ENCODE results near the gene SCUBE1.
A peak's percentile ranks its signal among the peaks of the same experiment; 100 is the strongest.

SCUBE1 gene

GRCh38 chr22:43275545-43276317 lies 67.4 kb downstream of the SCUBE1 start:
- no peak for DNase-seq

- no peak for DNase-seq
Measured at GRCh38 chr22:43274595-43275240, 68.5 kb downstream of the SCUBE1 start.

GRCh38 chr22:43273902-43274484 lies 69.2 kb downstream of the SCUBE1 start:
- peak; percentile 53 for DNase-seq

- no peak for DNase-seq
Measured at GRCh38 chr22:43272869-43273318, 70.3 kb downstream of the SCUBE1 start.

GRCh38 chr22:43272301-43272700 lies 70.9 kb downstream of the SCUBE1 start:
- no peak for DNase-seq

- DNase-seq: no peak
Measured at GRCh38 chr22:43270949-43271348, 72.2 kb downstream of the SCUBE1 start.

GRCh38 chr22:43270314-43270908 lies 72.8 kb downstream of the SCUBE1 start:
- DNase-seq: no peak

GRCh38 chr22:43269646-43270045 lies 73.5 kb downstream of the SCUBE1 start:
- no peak for DNase-seq

GRCh38 chr22:43269246-43269645 lies 73.9 kb downstream of the SCUBE1 start:
- no peak for DNase-seq

GRCh38 chr22:43267981-43268660 lies 75.1 kb downstream of the SCUBE1 start:
- no peak for DNase-seq

- DNase-seq: no peak
Measured at GRCh38 chr22:43267332-43267980, 75.7 kb downstream of the SCUBE1 start.

- no peak for DNase-seq
Measured at GRCh38 chr22:43266076-43266475, 77.1 kb downstream of the SCUBE1 start.

GRCh38 chr22:43263645-43264514 lies 79.3 kb downstream of the SCUBE1 start:
- peak; percentile 68 for DNase-seq

GRCh38 chr22:43262990-43263644 lies 80.1 kb downstream of the SCUBE1 start:
- no peak for DNase-seq

GRCh38 chr22:43260331-43261231 lies 82.6 kb downstream of the SCUBE1 start:
- no peak for DNase-seq

GRCh38 chr22:43257961-43258360 lies 85.2 kb downstream of the SCUBE1 start:
- DNase-seq: no peak

- no peak for DNase-seq
Measured at GRCh38 chr22:43257549-43257948, 85.6 kb downstream of the SCUBE1 start.

GRCh38 chr22:43256976-43257545 lies 86.1 kb downstream of the SCUBE1 start:
- no peak for DNase-seq

- no peak for DNase-seq
Measured at GRCh38 chr22:43256569-43256968, 86.6 kb downstream of the SCUBE1 start.
